NT2/D1 (cell line): ENCODE data around the gene CHCHD6.

ENCODE experiments used
- DNase-seq: peaks from one replicate; pipeline ENCODE4 v3.0.0-alpha.2; 2011; ENCODE audit warnings: low read depth, low spot score
- H3K27me3 ChIP-seq: 2 replicates; pipeline ENCODE4 v1.6.0; 2011; ENCODE audit warnings: mild to moderate bottlenecking; ENCODE audit not compliant: insufficient read length, insufficient read depth
- H3K36me3 ChIP-seq: 2 replicates; pipeline ENCODE4 v1.6.1; 2011; ENCODE audit warnings: mild to moderate bottlenecking, low read length, mixed read lengths; ENCODE audit not compliant: insufficient read depth, insufficient read length
- H3K4me1 ChIP-seq: 2 replicates; pipeline ENCODE4 v1.5.1; 2011; ENCODE audit not compliant: insufficient read depth, insufficient read length
- H3K4me3 ChIP-seq: 2 replicates; pipeline ENCODE4 v1.5.1; 2011; ENCODE audit warnings: low read depth; ENCODE audit not compliant: insufficient read length
- H3K9ac ChIP-seq: 2 replicates; pipeline ENCODE4 v1.6.0; 2011; ENCODE audit warnings: low read depth; ENCODE audit not compliant: insufficient read length
- H3K9me3 ChIP-seq: 2 replicates; pipeline ENCODE4 v1.5.1; 2011; ENCODE audit warnings: mild to moderate bottlenecking, low read length; ENCODE audit not compliant: insufficient read depth
- SUZ12 ChIP-seq: IDR thresholded peaks from 2 replicates; pipeline ENCODE4 v1.6.1; 2011; ENCODE audit not compliant: insufficient read length, insufficient read depth; ENCODE audit errors: extremely low read depth
- YY1 ChIP-seq: IDR thresholded peaks from 2 replicates; pipeline ENCODE4 v1.6.1; 2011; ENCODE audit not compliant: insufficient read length, insufficient read depth
- ZNF274 ChIP-seq: IDR thresholded peaks from 2 replicates; pipeline ENCODE4 v1.6.1; 2011; ENCODE audit warnings: mild to moderate bottlenecking, low read depth, low read length

The CHCHD6 gene

GRCh38 chr3:126665959-126666657 lies 37.9 kb upstream of the CHCHD6 start:
- Histone ChIP-seq H3K9ac (no peak overlapping the region), H3K36me3 (no peaks in the 10 kb centered on the region), H3K4me1 (peaks cover 17% of the 10 kb centered on the region), H3K4me3 (no peak overlapping the region), H3K9me3 (peaks cover 2% of the 10 kb centered on the region; the same call in 1 of the 2 replicates), H3K27me3 (no peaks in the 10 kb centered on the region)
- DNase-seq: no peak
- TF ChIP-seq SUZ12 (no peak), ZNF274 (no peak), YY1 (no peak)

- Histone ChIP-seq H3K9me3 (no peaks in the 10 kb centered on the region), H3K4me1 (peaks cover 16% of the 10 kb centered on the region), H3K9ac (no peak overlapping the region), H3K36me3 (no peaks in the 10 kb centered on the region), H3K27me3 (no peaks in the 10 kb centered on the region), H3K4me3 (no peak overlapping the region)
- DNase-seq: no peak
- TF ChIP-seq ZNF274 (no peak), SUZ12 (no peak)
Measured at GRCh38 chr3:126666658-126667528, 37.1 kb upstream of the CHCHD6 start.

- no peaks in the 10 kb centered on the region for H3K9me3 ChIP-seq
- no peak for DNase-seq
- TF ChIP-seq SUZ12 (no peak), ZNF274 (no peak), YY1 (no peak)
- no peaks in the 10 kb centered on the region for H3K36me3 ChIP-seq
- H3K4me1 ChIP-seq: peaks cover 9% of the 10 kb centered on the region
- no peaks in the 10 kb centered on the region for H3K27me3 ChIP-seq
- H3K9ac ChIP-seq: no peak overlapping the region
- H3K4me3 ChIP-seq: no peak overlapping the region
Measured at GRCh38 chr3:126667631-126668449, 36.2 kb upstream of the CHCHD6 start.

DNA sequence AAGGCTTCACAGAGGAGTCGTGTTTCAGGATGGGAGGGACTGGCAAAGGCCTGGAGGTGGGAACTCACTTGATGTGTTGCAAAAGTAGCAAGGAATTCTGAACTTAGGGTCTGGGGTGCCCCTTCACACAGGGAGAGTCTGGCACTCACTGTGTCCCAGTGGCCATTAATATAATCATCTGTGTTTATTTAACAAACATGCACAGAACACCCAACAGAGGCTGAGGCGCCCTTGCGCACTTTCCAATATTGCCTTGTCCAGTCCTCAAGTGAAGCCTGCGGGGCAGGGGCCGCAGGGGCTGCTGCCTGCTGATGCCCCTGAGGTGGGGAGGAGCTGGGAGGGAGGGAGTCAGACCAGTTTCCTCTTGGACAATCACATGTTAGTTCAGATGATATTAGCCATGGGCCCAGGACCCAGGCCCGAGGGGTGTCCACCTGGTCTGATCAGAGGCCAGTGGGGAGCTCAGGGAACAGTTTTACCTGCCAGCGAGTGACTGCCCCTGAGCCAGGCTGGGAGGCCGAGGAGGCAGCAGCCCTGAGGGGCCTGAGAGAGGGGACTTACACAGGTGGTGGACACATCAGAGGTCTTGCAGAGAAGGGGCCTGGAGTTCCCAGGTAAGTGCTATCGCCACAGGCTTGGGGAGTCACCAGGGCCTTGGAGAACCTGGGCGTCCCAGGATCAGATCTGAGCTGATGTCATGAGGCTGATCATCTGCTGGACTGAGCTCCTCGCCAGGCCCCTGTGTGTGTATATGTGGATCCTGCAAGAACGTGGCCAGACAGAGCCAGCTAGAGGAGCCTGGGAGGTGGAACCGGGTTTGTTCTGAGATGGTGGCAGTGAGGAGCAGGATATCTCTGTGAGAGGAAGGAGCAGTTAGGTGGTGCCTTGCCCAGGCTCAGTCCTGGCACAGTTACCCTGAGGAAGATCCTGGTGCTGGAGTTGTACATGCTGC lies 35.3 kb upstream of the CHCHD6 start:
- Histone ChIP-seq H3K9ac (no peak overlapping the region), H3K4me3 (no peak overlapping the region), H3K9me3 (no peaks in the 10 kb centered on the region; the same call in 1 of the 2 replicates), H3K27me3 (no peaks in the 10 kb centered on the region), H3K36me3 (no peaks in the 10 kb centered on the region), H3K4me1 (peaks cover 2% of the 10 kb centered on the region)
- no peak for TF ChIP-seq ZNF274
- TF ChIP-seq YY1: no peak
- TF ChIP-seq SUZ12: no peak
- DNase-seq: no peak

- DNase-seq: no peak
- TF ChIP-seq ZNF274 (no peak), SUZ12 (no peak), YY1 (no peak)
Measured at GRCh38 chr3:126671521-126671920, 32.5 kb upstream of the CHCHD6 start.

DNA sequence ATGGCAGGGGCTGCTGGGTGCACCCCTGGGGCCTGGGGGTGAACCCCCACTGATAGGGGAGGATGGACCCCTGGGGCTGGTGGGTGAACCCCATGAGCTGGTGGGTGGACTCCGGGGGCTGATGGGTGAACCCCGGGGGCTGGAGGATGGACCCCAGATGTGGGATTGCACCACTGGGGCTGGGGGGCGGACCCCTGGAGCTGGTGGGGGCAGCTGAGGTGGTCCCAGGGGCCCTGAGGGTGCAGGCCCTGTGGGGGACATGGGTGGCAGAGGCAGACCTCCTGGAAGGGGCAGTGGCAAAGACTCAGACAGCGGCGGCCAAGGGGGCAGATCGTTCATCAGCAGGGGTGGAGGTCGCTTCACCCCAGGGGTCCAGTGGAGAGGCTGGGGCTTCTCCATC lies 31.7 kb upstream of the CHCHD6 start:
- no peak for DNase-seq
- Histone ChIP-seq H3K9me3 (peaks cover 4% of the 10 kb centered on the region), H3K4me3 (no peak overlapping the region), H3K9ac (no peak overlapping the region), H3K36me3 (no peaks in the 10 kb centered on the region), H3K4me1 (no peaks in the 10 kb centered on the region), H3K27me3 (peaks cover 7% of the 10 kb centered on the region)
- TF ChIP-seq ZNF274 (no peak), YY1 (no peak), SUZ12 (no peak)

More at GRCh38 chr3:126671521-126671920, 32.5 kb upstream of the CHCHD6 start:
- no peak overlapping the region for H3K4me3 ChIP-seq
- peaks cover 4% of the 10 kb centered on the region for H3K9me3 ChIP-seq
- H3K36me3 ChIP-seq: no peaks in the 10 kb centered on the region
- no peaks in the 10 kb centered on the region for H3K27me3 ChIP-seq
- no peaks in the 10 kb centered on the region for H3K4me1 ChIP-seq
- no peak overlapping the region for H3K9ac ChIP-seq
